Activated naive CD4-positive, alpha-beta T cell treated with anti-CD3 and anti-CD28 coated beads, Interleukin-2, amount 50 U/mL, for 72 hours (primary cell): Measurements from ENCODE around the gene GAK. TPM values are rescaled to one million over a fixed set of nuclear protein-coding genes. Genes with fewer than 3 reads are reported as not detected.
A peak's percentile ranks its signal among the peaks of the same experiment; 100 is the strongest.

Source experiments
- ATAC-seq, 2 donors: fragments of 150-1000 bp; cut with Tn5 transposase; 2 replicates each; pipeline ENCODE4 v1.10.0; 2021; ENCODE audit warnings: mild to moderate bottlenecking in 2 of 2, moderate library complexity in 2 of 2
- DNase-seq, 2 donors: peaks; one replicate each; pipeline ENCODE4 v3.0.0; 2021 to 2022; ENCODE audit warnings: low spot score in 2 of 2
- H3K27ac Mint-ChIP-seq, 2 donors: one replicate each; pipeline ENCODE4 v1.8.0; 2022; ENCODE audit warnings: mild to moderate bottlenecking in 2 of 2, mixed read lengths in 2 of 2
- H3K36me3 Mint-ChIP-seq, 2 donors: one replicate each; pipeline ENCODE4 v1.8.0; 2022; ENCODE audit warnings: mixed read lengths in 2 of 2
- H3K9me3 Mint-ChIP-seq, 2 donors: one replicate each; pipeline ENCODE4 v1.8.0; 2022; ENCODE audit warnings: mixed read lengths in 2 of 2
- total RNA-seq, 2 donors: library from RNA; stranded (reverse); gene quantifications; one replicate each; pipeline ENCODE4 v1.2.3, GENCODE V29; 2022

The GAK gene
- total RNA-seq, 2 donors from 2014 or later, result 124 to 171 TPM

GRCh38 chr4:957581-958313 is 25.6 kb upstream of the GAK start:
- no peak for DNase-seq
- Mint-ChIP-seq H3K9me3 (no peaks in the 10 kb centered on the region), H3K27ac (no peak overlapping the region), H3K36me3 (no peaks in the 10 kb centered on the region)
- no peak for ATAC-seq

DNA sequence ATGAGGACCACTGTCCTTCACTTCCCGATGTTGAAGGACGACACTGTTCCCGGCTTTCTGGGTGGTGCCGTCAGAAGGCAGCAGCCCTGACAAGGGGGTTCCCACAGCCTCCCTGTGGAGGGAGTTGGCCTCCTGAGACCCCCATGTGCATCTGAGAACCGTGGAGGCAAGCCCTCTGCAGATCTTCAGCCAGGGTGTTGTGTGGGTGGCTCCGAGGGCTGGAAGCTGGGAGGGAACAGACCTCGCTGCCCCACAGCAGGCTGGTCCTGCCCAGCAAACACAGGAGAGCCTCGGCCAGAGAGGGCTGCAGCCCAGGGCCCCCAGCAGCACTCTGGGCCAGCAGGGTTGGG is 25.1 kb upstream of the GAK start:
- ATAC-seq, result no peak
- H3K36me3 Mint-ChIP-seq, result no peaks in the 10 kb centered on the region
- H3K9me3 Mint-ChIP-seq, result no peaks in the 10 kb centered on the region
- DNase-seq, result no peak
- H3K27ac Mint-ChIP-seq, result no peak overlapping the region

DNA sequence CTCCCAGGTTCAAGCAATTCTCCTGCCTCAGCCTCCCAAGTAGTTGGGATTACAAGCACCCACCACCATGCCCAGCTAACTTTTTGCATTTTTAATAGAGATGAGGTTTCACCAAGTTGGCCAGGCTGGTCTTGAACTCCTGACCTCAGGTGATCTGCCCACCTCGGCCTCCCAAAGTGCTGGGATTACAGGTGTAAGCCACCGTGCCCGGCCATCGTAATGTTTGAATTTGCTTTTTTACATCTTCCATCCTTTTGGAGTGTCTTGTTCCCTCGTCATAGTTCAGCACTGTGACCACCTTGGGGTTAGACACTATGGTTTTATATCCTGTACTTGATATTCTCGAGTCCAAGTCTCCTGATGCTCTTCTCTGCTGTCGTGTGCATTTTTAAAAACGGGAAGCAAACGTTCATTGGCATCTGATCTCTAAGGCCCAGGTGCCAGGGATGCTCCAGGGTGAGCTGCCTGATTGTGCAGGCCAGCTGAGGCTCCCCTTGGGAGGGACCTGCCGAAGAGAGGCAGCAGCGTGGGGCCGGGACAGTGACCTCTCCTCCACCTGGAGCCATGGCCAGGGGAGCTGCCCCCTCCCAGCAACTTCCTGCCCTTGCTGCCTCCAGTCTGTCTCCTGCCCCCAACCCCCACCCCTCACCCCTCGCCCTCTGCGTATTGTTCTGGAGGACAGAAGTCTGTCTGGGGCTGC is 24.6 kb upstream of the GAK start:
- ATAC-seq (no peak), DNase-seq (no peak)
- Mint-ChIP-seq H3K9me3 (no peaks in the 10 kb centered on the region), H3K36me3 (no peaks in the 10 kb centered on the region), H3K27ac (peak overlapping the region in 1 of 2 donors; percentile 17)

- DNase-seq (no peak), ATAC-seq (no peak)
- peak overlapping the region in 1 of 2 donors; percentile 17 for H3K27ac Mint-ChIP-seq
- H3K36me3 Mint-ChIP-seq, result no peaks in the 10 kb centered on the region
- no peaks in the 10 kb centered on the region for H3K9me3 Mint-ChIP-seq
Measured at GRCh38 chr4:955931-956381, 23.8 kb upstream of the GAK start.

- DNase-seq, result no peak
- no peak overlapping the region for H3K27ac Mint-ChIP-seq
- H3K36me3 Mint-ChIP-seq, result no peaks in the 10 kb centered on the region
- no peaks in the 10 kb centered on the region for H3K9me3 Mint-ChIP-seq
- no peak for ATAC-seq
Measured at GRCh38 chr4:955161-955921, 23.2 kb upstream of the GAK start.

GRCh38 chr4:954211-955020 is 22.3 kb upstream of the GAK start:
- no peak for DNase-seq
- Mint-ChIP-seq H3K9me3 (no peaks in the 10 kb centered on the region), H3K36me3 (no peaks in the 10 kb centered on the region), H3K27ac (peak overlapping the region; percentile 29 to 39)
- no peak for ATAC-seq

GRCh38 chr4:953574-953915 is 21.4 kb upstream of the GAK start:
- DNase-seq (no peak), ATAC-seq (no peak)
- Mint-ChIP-seq H3K27ac (peak overlapping the region in 1 of 2 donors; percentile 29), H3K36me3 (no peaks in the 10 kb centered on the region), H3K9me3 (no peaks in the 10 kb centered on the region)

DNA sequence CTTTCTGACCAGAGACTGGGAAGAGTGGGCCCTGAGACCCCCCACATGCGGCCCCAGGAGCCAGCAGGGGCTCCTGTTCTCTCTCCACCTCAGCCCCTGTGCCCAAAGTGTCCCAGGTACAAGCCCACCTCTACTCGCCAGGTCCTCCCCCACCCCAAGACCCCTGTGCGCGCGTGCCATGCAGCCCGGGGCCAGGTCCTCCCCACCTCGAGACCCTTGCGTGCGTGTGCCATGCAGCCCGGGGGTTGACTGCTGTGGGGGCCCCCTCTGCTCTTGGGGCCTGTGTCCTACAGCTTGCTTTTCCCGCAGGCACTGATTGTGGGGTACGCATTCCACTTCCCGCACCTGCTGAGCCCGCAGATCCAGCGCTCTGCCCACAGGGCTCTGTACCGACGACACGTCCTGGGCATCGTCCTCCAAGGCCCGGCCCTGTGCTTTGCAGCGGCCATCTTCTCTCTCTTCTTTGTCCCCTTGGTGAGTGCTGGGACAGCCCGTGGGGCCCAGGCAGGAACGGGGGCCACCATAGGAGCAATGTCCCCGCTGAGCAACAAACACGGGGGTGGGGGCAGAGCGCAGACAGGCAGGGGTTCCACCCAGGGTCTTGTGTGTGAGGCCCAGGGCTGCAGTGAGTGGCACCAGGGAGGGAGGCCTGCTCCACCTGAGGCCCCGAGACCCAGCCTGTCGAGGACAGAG is 20.9 kb upstream of the GAK start:
- no peaks in the 10 kb centered on the region for H3K9me3 Mint-ChIP-seq
- ATAC-seq (no peak), DNase-seq (no peak)
- peak overlapping the region in 1 of 2 donors; percentile 26 for H3K27ac Mint-ChIP-seq
- H3K36me3 Mint-ChIP-seq, result no peaks in the 10 kb centered on the region

DNA sequence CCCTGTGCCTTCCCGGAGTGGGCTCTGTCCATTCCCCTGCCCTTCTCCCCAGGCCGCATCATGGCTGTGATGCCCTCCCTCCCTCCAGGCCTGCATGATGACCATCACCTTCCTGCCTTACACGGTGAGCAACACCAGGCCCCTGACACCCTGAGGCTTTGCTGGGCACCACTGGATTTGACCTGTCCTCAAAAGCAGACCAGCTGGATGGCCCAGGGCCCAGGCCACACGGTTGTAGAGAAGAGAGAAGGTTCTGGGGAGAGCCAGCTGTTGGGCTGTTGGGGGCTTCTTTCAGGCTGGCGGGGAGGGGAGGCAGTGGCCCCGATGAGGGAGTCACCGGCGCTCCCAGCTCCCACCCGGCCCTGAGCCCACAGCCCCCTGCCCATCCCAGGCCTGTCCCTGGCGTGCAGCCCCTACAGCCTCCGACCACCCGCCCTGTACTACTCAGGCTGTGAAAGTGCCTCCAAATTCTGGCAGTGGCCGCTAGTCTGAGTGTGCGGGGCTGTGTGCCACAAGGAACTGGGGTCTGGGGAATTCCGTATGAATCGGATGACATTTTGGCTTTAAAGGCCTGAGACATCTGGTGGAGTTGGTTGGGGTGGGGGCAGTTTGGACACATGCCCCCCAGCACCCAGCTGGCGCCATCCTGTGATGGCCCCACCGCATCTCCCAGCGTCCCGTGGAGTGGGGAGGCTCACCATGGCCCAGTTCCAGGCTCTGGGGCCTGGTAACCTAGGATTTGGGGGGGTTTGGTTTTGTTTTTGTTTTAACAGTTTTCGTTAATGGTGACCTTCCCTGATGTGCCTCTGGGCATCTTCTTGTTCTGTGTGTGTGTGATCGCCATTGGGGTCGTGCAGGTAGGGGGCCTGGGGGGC is 19.7 kb upstream of the GAK start:
- H3K27ac Mint-ChIP-seq, result peak overlapping the region in 1 of 2 donors; percentile 21
- no peaks in the 10 kb centered on the region for H3K36me3 Mint-ChIP-seq
- no peak for ATAC-seq
- DNase-seq, result peak in 1 of 2 donors; percentile 35
- no peaks in the 10 kb centered on the region for H3K9me3 Mint-ChIP-seq

- Mint-ChIP-seq H3K27ac (no peak overlapping the region), H3K9me3 (no peaks in the 10 kb centered on the region), H3K36me3 (no peaks in the 10 kb centered on the region)
- ATAC-seq, result no peak
- no peak for DNase-seq
Measured at GRCh38 chr4:951186-951585, 19.1 kb upstream of the GAK start.

GRCh38 chr4:950136-951020 is 18.3 kb upstream of the GAK start:
- no peak overlapping the region for H3K27ac Mint-ChIP-seq
- ATAC-seq, result no peak
- no peaks in the 10 kb centered on the region for H3K9me3 Mint-ChIP-seq
- no peaks in the 10 kb centered on the region for H3K36me3 Mint-ChIP-seq
- DNase-seq, result no peak

DNA sequence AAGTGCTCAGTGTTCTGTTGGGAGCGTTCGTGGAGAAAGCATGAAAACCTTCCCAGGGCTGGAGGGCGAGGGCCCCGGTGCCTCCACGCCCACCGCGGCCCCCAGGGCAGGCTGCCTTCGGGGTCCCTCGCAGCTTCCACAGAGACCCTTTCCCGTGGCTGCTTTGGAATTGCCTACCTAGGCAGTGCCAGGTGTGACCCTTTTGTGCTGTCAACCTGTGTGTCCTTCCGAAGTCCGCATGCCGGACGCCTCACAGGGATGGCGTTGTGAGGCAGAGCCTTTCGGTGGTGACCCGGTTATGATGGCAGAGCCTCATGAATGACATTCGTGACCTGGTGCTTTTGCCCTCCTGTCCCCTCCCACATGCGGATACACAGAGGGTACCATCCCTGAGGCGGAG is 17.5 kb upstream of the GAK start:
- Mint-ChIP-seq H3K9me3 (no peaks in the 10 kb centered on the region), H3K27ac (no peak overlapping the region), H3K36me3 (no peaks in the 10 kb centered on the region)
- DNase-seq (no peak), ATAC-seq (no peak)

DNA sequence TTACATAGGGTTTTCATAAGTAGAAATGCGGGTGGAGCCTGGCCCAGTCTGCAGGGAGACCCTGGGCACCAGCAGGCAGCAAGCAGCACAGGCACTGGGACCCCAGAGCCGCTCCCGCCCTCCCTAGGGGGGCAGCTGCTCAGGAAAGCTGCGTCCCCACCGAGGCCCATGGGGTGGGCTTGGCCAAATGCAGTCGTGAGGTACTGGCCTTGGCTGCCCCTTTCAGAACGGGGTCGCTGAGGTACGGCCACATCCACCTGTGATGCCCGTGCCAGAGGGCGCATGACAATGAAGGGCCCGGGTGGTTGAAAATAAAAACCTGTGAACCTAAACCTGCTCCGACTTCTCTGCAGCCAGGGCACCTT is 16.8 kb upstream of the GAK start:
- no peak for DNase-seq
- peak overlapping the region in 1 of 2 donors; percentile 22 for H3K27ac Mint-ChIP-seq
- no peaks in the 10 kb centered on the region for H3K36me3 Mint-ChIP-seq

DNA sequence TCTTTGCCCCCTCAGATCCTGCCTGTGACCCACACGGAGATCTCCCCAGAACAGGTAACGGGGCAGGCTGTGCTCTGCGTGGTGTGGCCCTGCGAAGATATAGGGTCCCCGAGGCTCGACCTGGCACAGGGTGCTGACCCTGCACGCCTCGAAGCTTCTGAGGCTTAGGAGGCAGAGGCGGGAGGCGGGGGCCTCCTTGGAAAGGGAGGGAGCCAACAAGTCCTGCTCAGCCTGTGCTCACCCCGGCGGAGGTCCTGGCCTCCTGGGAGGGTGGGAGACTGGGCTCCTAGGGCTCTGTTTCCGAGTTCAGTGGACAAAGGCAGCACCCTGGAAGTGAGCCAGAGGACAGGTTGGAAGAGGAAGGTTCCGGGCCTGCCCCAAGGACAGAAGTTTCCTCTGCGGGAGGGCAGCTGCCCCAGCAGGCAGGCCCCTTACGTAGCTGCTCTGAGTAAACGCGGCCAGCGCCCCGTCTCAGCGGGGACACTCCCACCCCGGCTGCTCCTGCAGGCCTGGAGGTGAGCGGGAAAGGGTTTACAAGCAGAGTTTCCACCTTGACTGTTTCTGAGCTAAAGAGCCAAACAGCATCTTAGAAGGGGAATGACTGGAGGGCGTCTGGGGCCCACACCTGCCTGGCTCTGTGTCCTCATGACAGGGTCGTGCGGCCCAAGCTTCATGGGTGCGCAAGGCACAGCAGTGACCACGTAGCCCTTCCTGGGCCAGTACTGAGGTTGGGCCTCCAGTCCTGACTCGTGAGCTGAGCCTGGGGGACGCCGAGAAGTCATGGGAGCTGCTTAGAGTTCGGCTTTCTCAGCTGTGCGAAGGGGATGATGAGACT is 16.2 kb upstream of the GAK start:
- ATAC-seq, result no peak
- H3K9me3 Mint-ChIP-seq, result no peaks in the 10 kb centered on the region
- no peaks in the 10 kb centered on the region for H3K36me3 Mint-ChIP-seq
- no peak for DNase-seq
- H3K27ac Mint-ChIP-seq, result no peak overlapping the region

More for the DNA sequence above, 16.8 kb upstream of the GAK start:
- ATAC-seq, result no peak
- no peaks in the 10 kb centered on the region for H3K9me3 Mint-ChIP-seq
